CD4-positive, alpha-beta T cell (primary cell): ENCODE data around the gene PAFAH2. TPM values are rescaled to one million over a fixed set of nuclear protein-coding genes. Genes with fewer than 3 reads are reported as not detected.

Experiments used
- ATAC-seq: fragments of 200-7000 bp; cut with Tn5 transposase; one replicate; pipeline ENCODE4 v1.10.0; 2022; ENCODE audit warnings: mild to moderate bottlenecking; ENCODE audit not compliant: poor library complexity
- CTCF ChIA-PET: fragments of 350-600 bp; sonication (Branson Sonifier 250); formaldehyde crosslinking; loops from one replicate; lab custom pipeline; 2021; ENCODE audit warnings: antibody characterized with exemption, inconsistent platforms; lab: Charles Lee
- POLR2A ChIA-PET: fragments of 350-600 bp; sonication (Branson Sonifier 250); formaldehyde crosslinking; loops from one replicate; lab custom pipeline; 2021; ENCODE audit warnings: antibody characterized with exemption, inconsistent platforms; lab: Charles Lee
- DNase-seq, 14 experiments: peaks; one replicate each; pipeline ENCODE4 v3.0.0-alpha.2; 2013 to 2020; ENCODE audit warnings: mixed read lengths in 2 of 14
- H3K27ac ChIP-seq, 2 donors: one replicate each; pipeline versions ENCODE4 v1.5.1 to v1.7.0; 2013; ENCODE audit warnings: low read length in 2 of 2, low read depth in 1 of 2, mild to moderate bottlenecking in 1 of 2
- H3K27me3 ChIP-seq, 2 experiments: 1 replicate in 1 of 2; 2 replicates in 1 of 2; pipeline versions ENCODE4 v1.6.1 to v1.7.0; 2013; ENCODE audit warnings: low read length in 2 of 2, control low read depth in 1 of 2, mild to moderate bottlenecking in 1 of 2, moderate library complexity in 1 of 2; ENCODE audit not compliant: insufficient read depth in 2 of 2, control insufficient read depth in 1 of 2
- H3K36me3 ChIP-seq: one replicate; pipeline ENCODE4 v1.6.1; 2013; ENCODE audit warnings: low read length, control low read depth; ENCODE audit not compliant: insufficient read depth
- H3K4me1 ChIP-seq: one replicate; pipeline ENCODE4 v1.6.1; 2013; ENCODE audit warnings: low read length, control low read depth; ENCODE audit not compliant: insufficient read depth
- H3K4me3 ChIP-seq: one replicate; pipeline ENCODE4 v1.5.1; 2013; ENCODE audit warnings: mild to moderate bottlenecking, low read length, moderate library complexity
- H3K9me3 ChIP-seq, 2 experiments: 1 replicate in 1 of 2; 2 replicates in 1 of 2; pipeline versions ENCODE4 v1.6.1 to v1.7.0; 2013; ENCODE audit warnings: low read length in 2 of 2, mild to moderate bottlenecking in 2 of 2, control low read depth in 1 of 2, moderate library complexity in 1 of 2; ENCODE audit not compliant: control insufficient read depth in 1 of 2, insufficient read depth in 1 of 2
- H3K27ac Mint-ChIP-seq: one replicate; pipeline ENCODE4 v1.8.0; 2020; ENCODE audit warnings: mixed read lengths
- H3K27me3 Mint-ChIP-seq: one replicate; pipeline ENCODE4 v1.8.0; 2021; ENCODE audit warnings: mixed read lengths
- H3K36me3 Mint-ChIP-seq: one replicate; pipeline ENCODE4 v1.8.0; 2021; ENCODE audit warnings: low read depth, mixed read lengths
- H3K4me1 Mint-ChIP-seq: one replicate; pipeline ENCODE4 v1.8.0; 2021; ENCODE audit warnings: low read depth, mixed read lengths
- H3K4me3 Mint-ChIP-seq: one replicate; pipeline ENCODE4 v1.8.0; 2020; ENCODE audit warnings: mild to moderate bottlenecking, mixed read lengths
- H3K9me3 Mint-ChIP-seq: one replicate; pipeline ENCODE4 v1.8.0; 2020; ENCODE audit warnings: mixed read lengths
- CTCF ChIP-seq: fragments of 200-600 bp; IDR thresholded peaks from one replicate; pipeline ENCODE4 v1.8.0; 2022; ENCODE audit warnings: antibody characterized with exemption, mild to moderate bottlenecking
- intact Hi-C, 2 experiments: fragments of 100-400 bp; cut with DNase I in 1 of 2; cut with micrococcal nuclease in 1 of 2; formaldehyde crosslinking; loops; one replicate each; pipeline versions ENCODE4 v1.15.1 to v1.9.0; 2023 to 2025; cut with DNase I, micrococcal nuclease
- total RNA-seq, 174 experiments: library from RNA in 2 of 174; stranded (reverse) in 2 of 174; gene quantifications; one replicate each; pipeline ENCODE4 v1.2.3 and lab custom pipeline; 2021 to 2026

The PAFAH2 gene
- total RNA-seq, 2 experiments from 2014 or later = 7.9 to 8.1 TPM

GRCh38 chr1:26037904-26038303, 40.0 kb upstream of the PAFAH2 start:
- H3K27ac ChIP-seq = no peak overlapping the region

GRCh38 chr1:26036756-26037281, 39.0 kb upstream of the PAFAH2 start:
- no peak for TF ChIP-seq CTCF
- H3K9me3 ChIP-seq = no peaks in the 10 kb centered on the region
- no peak for DNase-seq
- H3K9me3 Mint-ChIP-seq = no peaks in the 10 kb centered on the region
- intact Hi-C loops = loop anchor here (1.0 to 10.0 kb wide), 4 partner anchors 75 to 378 kb away; partner anchors contain the start of genes LIN28A (in 1 of the 2) and PDIK1L (in 1 of the 2)
- ATAC-seq = no peak
- H3K4me1 Mint-ChIP-seq = peaks cover 17% of the 10 kb centered on the region
- H3K36me3 Mint-ChIP-seq = no peaks in the 10 kb centered on the region
- peak overlapping the region; percentile 65 for H3K4me3 Mint-ChIP-seq
- no peak overlapping the region for H3K4me3 ChIP-seq
- no peaks in the 10 kb centered on the region for H3K36me3 ChIP-seq
- CTCF ChIA-PET = interaction anchor here (0.9 to 1.5 kb wide), 5 partner anchors 7 to 161 kb away, joined by 3 to 9 read pairs (median 3); partner anchors contain the start of gene PAQR7
- no peak overlapping the region for H3K27ac ChIP-seq
- H3K27ac Mint-ChIP-seq = no peak overlapping the region
- H3K27me3 Mint-ChIP-seq = no peaks in the 10 kb centered on the region
- H3K27me3 ChIP-seq = peaks cover 0 to 2% of the 10 kb centered on the region in 2 experiments
- POLR2A ChIA-PET = interaction anchor here (0.7 kb wide), 1 partner anchor 197 kb away, joined by 3 read pairs; the partner anchor contains the start of gene CEP85
- H3K4me1 ChIP-seq = peaks cover 22% of the 10 kb centered on the region

More at GRCh38 chr1:26037904-26038303, 40.0 kb upstream of the PAFAH2 start:
- H3K4me3 Mint-ChIP-seq = peak overlapping the region; percentile 25
- H3K27ac Mint-ChIP-seq = no peak overlapping the region
- peaks cover 17% of the 10 kb centered on the region for H3K4me1 Mint-ChIP-seq
- no peaks in the 10 kb centered on the region for H3K36me3 Mint-ChIP-seq
- Histone ChIP-seq H3K27me3 (peaks cover 0 to 8% of the 10 kb centered on the region in 2 experiments), H3K4me3 (no peak overlapping the region), H3K4me1 (peaks cover 22% of the 10 kb centered on the region), H3K9me3 (no peaks in the 10 kb centered on the region), H3K36me3 (no peaks in the 10 kb centered on the region)
- ChIA-PET POLR2A (no interaction called here), CTCF (no interaction called here)
- peaks cover 7% of the 10 kb centered on the region for H3K27me3 Mint-ChIP-seq
- ATAC-seq = no peak
- no peak for TF ChIP-seq CTCF
- H3K9me3 Mint-ChIP-seq = no peaks in the 10 kb centered on the region
- intact Hi-C loops = loop anchor here in 1 of 2 experiments (5.0 to 10.0 kb wide), 2 partner anchors 74 to 377 kb away; partner anchors contain the start of genes LIN28A and PDIK1L
- no peak for DNase-seq

- no peaks in the 10 kb centered on the region for H3K27me3 Mint-ChIP-seq
- TF ChIP-seq CTCF = peak; percentile 100
- H3K36me3 Mint-ChIP-seq = no peaks in the 10 kb centered on the region
- ATAC-seq = peak; percentile 65
- peak overlapping the region; percentile 60 to 75 for H3K27ac ChIP-seq
- H3K27ac Mint-ChIP-seq = peak overlapping the region; percentile 88
- H3K36me3 ChIP-seq = no peaks in the 10 kb centered on the region
- ChIA-PET POLR2A (interaction anchor here (0.7 to 1.6 kb wide), 3 partner anchors 37 to 198 kb away, joined by 3 read pairs; partner anchors contain the start of gene CEP85), CTCF (interaction anchor here (0.6 to 1.6 kb wide), 8 partner anchors 8 to 161 kb away, joined by 3 to 9 read pairs (median 4); partner anchors contain the start of genes PAQR7 and ZNF593)
- no peaks in the 10 kb centered on the region for H3K9me3 ChIP-seq
- peak overlapping the region; percentile 94 for H3K4me3 Mint-ChIP-seq
- intact Hi-C loops = loop anchor here (1.0 to 10.0 kb wide), 5 partner anchors 38 to 379 kb away; partner anchors contain the start of genes LIN28A (in 1 of the 2), PAFAH2 (in 1 of the 2) and PDIK1L (in 1 of the 2)
- H3K27me3 ChIP-seq = peaks cover 0 to 2% of the 10 kb centered on the region in 2 experiments
- H3K4me1 Mint-ChIP-seq = peaks cover 17% of the 10 kb centered on the region
- peaks cover 22% of the 10 kb centered on the region for H3K4me1 ChIP-seq
- DNase-seq = peak; percentile 57 to 88 (median 72)
- peak overlapping the region; percentile 99 for H3K4me3 ChIP-seq
- H3K9me3 Mint-ChIP-seq = no peaks in the 10 kb centered on the region
Measured at GRCh38 chr1:26035959-26036755, 38.3 kb upstream of the PAFAH2 start.
